Endothelial cell of umbilical vein (primary cell): ENCODE measurements around the gene KRT10. TPM values are rescaled to one million over a fixed set of nuclear protein-coding genes. Genes with fewer than 3 reads are reported as not detected.

ENCODE experiments used
- BruUV-seq: library from RNA; stranded (reverse); fragments of 400-500 nt; replicated peaks from 2 replicates; lab custom pipeline; 2021; lab: Mats Ljungman, UMichigan
- CTCF ChIA-PET: fragments of 300-600, 350-600 bp; sonication (Branson Sonifier 250); formaldehyde crosslinking; loops from one replicate; lab custom pipeline; 2021; ENCODE audit warnings: antibody characterized with exemption, inconsistent platforms; lab: Charles Lee
- POLR2A ChIA-PET: fragments of 300-600, 350-600 bp; sonication (Branson Sonifier 250); formaldehyde crosslinking; loops from one replicate; lab custom pipeline; 2021; ENCODE audit warnings: antibody characterized with exemption, inconsistent platforms; lab: Charles Lee
- DNase-seq: peaks from one replicate; pipeline ENCODE4 v3.0.0-alpha.2; 2011; ENCODE audit warnings: low read depth, low spot score
- FAIRE-seq: peaks from 2 replicates; lab custom pipeline; 2011; peaks lifted over from hg19 to GRCh38; lab: Jason Lieb, UNC
- H2AFZ ChIP-seq: 2 replicates; pipeline ENCODE4 v1.6.0; 2012; ENCODE audit warnings: low read depth, low read length, control low read depth, inconsistent platforms
- H3K27ac ChIP-seq: 2 replicates; pipeline ENCODE4 v1.5.1; 2011; ENCODE audit warnings: low read depth, mild to moderate bottlenecking, control low read depth, low read length, moderate library complexity; ENCODE audit not compliant: insufficient read depth
- H3K27me3 ChIP-seq, 2 experiments: 2 replicates each; pipeline versions ENCODE4 v1.6.0 to v1.6.1; 2011; ENCODE audit warnings: low read length in 2 of 2, mixed read lengths in 1 of 2; ENCODE audit not compliant: control insufficient read depth in 2 of 2, insufficient read depth in 2 of 2
- H3K36me3 ChIP-seq, 2 experiments: 2 replicates in 1 of 2; 3 replicates in 1 of 2; pipeline ENCODE4 v1.5.1; 2011; ENCODE audit warnings: low read length in 2 of 2, mild to moderate bottlenecking in 1 of 2, moderate library complexity in 1 of 2; ENCODE audit not compliant: control insufficient read depth in 2 of 2, insufficient read depth in 2 of 2; ENCODE audit errors: extremely low read depth in 1 of 2
- H3K4me1 ChIP-seq: 3 replicates; pipeline ENCODE4 v1.5.1; 2011; ENCODE audit warnings: mild to moderate bottlenecking, low read length; ENCODE audit not compliant: control insufficient read depth, insufficient read depth; ENCODE audit errors: extremely low read depth
- H3K4me2 ChIP-seq: 2 replicates; pipeline ENCODE4 v1.6.1; 2011; ENCODE audit warnings: low read length, control low read depth, mixed read lengths; ENCODE audit not compliant: insufficient read depth
- H3K4me3 ChIP-seq, 3 experiments: fragments of 200-600 bp in 1 of 3; sonication (generic), shearing (Covaris generic) in 1 of 3; replicated peaks in 1 of 3; 2 replicates each; pipeline ENCODE4 v1.5.1; 2011 to 2016; ENCODE audit warnings: control low read depth in 3 of 3, low read length in 3 of 3, mild to moderate bottlenecking in 2 of 3, inconsistent platforms in 1 of 3, low read depth in 1 of 3, moderate library complexity in 1 of 3; ENCODE audit not compliant: insufficient read depth in 1 of 3
- H3K79me2 ChIP-seq: 2 replicates; pipeline ENCODE4 v1.6.0; 2012; ENCODE audit warnings: low read length, inconsistent platforms; ENCODE audit not compliant: control insufficient read depth, insufficient read depth
- H3K9ac ChIP-seq: replicated peaks from 2 replicates; pipeline ENCODE3; 2011; ENCODE audit warnings: low read length, control low read depth; ENCODE audit not compliant: insufficient read depth; ENCODE audit errors: extremely low read depth
- H3K9me1 ChIP-seq: replicated peaks from 3 replicates; pipeline ENCODE4 v1.6.0; 2011; ENCODE audit warnings: mild to moderate bottlenecking, low read length; ENCODE audit not compliant: control insufficient read depth, insufficient read depth; ENCODE audit errors: extremely low read depth
- H3K9me3 ChIP-seq: replicated peaks from 2 replicates; pipeline ENCODE4 v1.5.1; 2012; ENCODE audit warnings: low read length, inconsistent platforms; ENCODE audit not compliant: control insufficient read depth, insufficient read depth
- H4K20me1 ChIP-seq: replicated peaks from 2 replicates; pipeline ENCODE3; 2011; ENCODE audit warnings: mild to moderate bottlenecking, low read length; ENCODE audit not compliant: control insufficient read depth, insufficient read depth; ENCODE audit errors: extremely low read depth
- EZH2 ChIP-seq: IDR thresholded peaks from 2 replicates; pipeline ENCODE4 v1.6.1; 2012; ENCODE audit warnings: borderline replicate concordance, low read depth, mild to moderate bottlenecking, moderate library complexity, low read length, inconsistent platforms; ENCODE audit not compliant: severe bottlenecking
- FOS ChIP-seq: IDR thresholded peaks from 2 replicates; pipeline ENCODE4 v1.6.1; 2011; ENCODE audit warnings: mild to moderate bottlenecking, low read length, moderate library complexity, borderline replicate concordance; ENCODE audit not compliant: insufficient read depth
- GATA2 ChIP-seq: IDR thresholded peaks from 2 replicates; pipeline ENCODE4 v1.7.0; 2011; ENCODE audit warnings: low read depth, mild to moderate bottlenecking, moderate library complexity, mixed read lengths, low read length; ENCODE audit not compliant: insufficient read length, insufficient read depth
- JUN ChIP-seq: IDR thresholded peaks from 2 replicates; pipeline ENCODE4 v1.6.1; 2011; ENCODE audit warnings: borderline replicate concordance, low read depth; ENCODE audit not compliant: insufficient read length, insufficient read depth
- MYC ChIP-seq: IDR thresholded peaks from one replicate; pipeline ENCODE4 v1.6.1; 2011; ENCODE audit warnings: mild to moderate bottlenecking, low read depth, low read length
- POLR2A ChIP-seq: IDR thresholded peaks from 2 replicates; pipeline ENCODE4 v1.6.1; 2012; ENCODE audit warnings: low read depth, mild to moderate bottlenecking, control low read depth, low read length
- POLR2AphosphoS5 ChIP-seq: IDR thresholded peaks from 2 replicates; pipeline ENCODE4 v1.6.1; 2012; ENCODE audit warnings: low read depth, mild to moderate bottlenecking, control low read depth, low read length, moderate library complexity; ENCODE audit not compliant: insufficient read depth
- dilution Hi-C: fragments of 300-500 bp; cut with MboI; formaldehyde crosslinking; loops from one replicate; pipeline ENCODE4 v1.15.0; 2019; ENCODE audit warnings: low sequenced_read_pairs; ENCODE audit not compliant: extremely low pct_ligation_motif_present
- intact Hi-C: fragments of 100-400 bp; cut with micrococcal nuclease; formaldehyde crosslinking; loops from one replicate; pipeline ENCODE4 v1.10.0; 2022
- polyA plus RNA-seq, 4 experiments: library from polyadenylated mRNA; depleted of rRNA in 3 of 4; stranded (reverse) in 3 of 4; unstranded in 1 of 4; fragments of >200 nt; gene quantifications; 2 replicates each; pipeline versions ENCODE4 v1.2.1 to v1.2.3, GENCODE V29; 2011 to 2012; ENCODE audit warnings: missing spikeins in 1 of 4
- total RNA-seq: library from RNA; stranded (reverse); gene quantifications from 2 replicates; pipeline ENCODE4 v1.2.3, GENCODE V29; 2021
- TF ChIP-seq, protein P1 (sequence below), 2 donors: IDR thresholded peaks; 1 replicate in 1 of 2; 2 replicates in 1 of 2; pipeline ENCODE4 v1.5.1; 2011; ENCODE audit warnings: low read length in 2 of 2, mild to moderate bottlenecking in 2 of 2, moderate library complexity in 2 of 2, control low read depth in 1 of 2, inconsistent platforms in 1 of 2, low read depth in 1 of 2; ENCODE audit not compliant: insufficient read depth in 1 of 2; ENCODE audit errors: extremely low read depth in 1 of 2
- TF ChIP-seq, protein P2 (sequence below): IDR thresholded peaks from 2 replicates; pipeline ENCODE4 v1.6.1; 2011; ENCODE audit not compliant: insufficient read depth, insufficient read length

KRT10 gene
- total and polyA plus RNA-seq, 2 donors (not counting 3 experiments of a cell fraction or from before 2014, with no cell fraction given), result 5.1 to 55.6 TPM

DNA sequence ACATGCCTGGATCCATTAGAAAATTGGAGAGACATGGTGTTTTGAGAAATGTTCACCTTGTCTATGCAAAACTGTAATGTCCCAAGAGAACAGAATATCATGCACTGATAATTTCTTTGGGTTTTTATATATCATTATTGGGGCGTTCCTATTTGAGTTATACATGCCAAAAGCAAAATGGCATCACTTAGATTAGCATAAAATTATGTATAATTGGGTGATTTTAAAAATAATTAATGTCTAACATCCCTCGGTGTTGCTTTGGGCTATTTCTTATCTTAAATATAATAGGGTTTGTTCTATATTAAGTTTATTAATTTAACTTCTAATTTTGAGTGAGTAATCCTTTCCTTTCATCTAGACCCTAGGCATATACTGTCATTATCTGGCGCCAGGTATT, 22.6 kb downstream of the KRT10 start, which contains the start of gene KRT28:
KRT28 (minus strand) TSS at position 101 of the 400 bp plus-strand sequence; CDS start at position 35, 66 bp downstream.
- Histone ChIP-seq H3K9me1 (no peaks in the 10 kb centered on the region), H3K79me2 (no peaks in the 10 kb centered on the region), H3K36me3 (no peaks in the 10 kb centered on the region), H3K4me1 (no peaks in the 10 kb centered on the region), H2AFZ (no peak within 1 kb of the TSS), H3K9me3 (no peaks in the 10 kb centered on the region), H3K27me3 (peaks cover 16 to 28% of the 10 kb centered on the region in 2 experiments), H3K4me3 (no peak within 1 kb of the TSS), H3K9ac (no peak within 1 kb of the TSS), H4K20me1 (no peaks in the 10 kb centered on the region), H3K27ac (no peak within 1 kb of the TSS), H3K4me2 (no peak within 1 kb of the TSS)
- BruUV-seq, result no TSS peak
- ChIA-PET POLR2A (no interaction called here), CTCF (no interaction called here)
- FAIRE-seq (no peak), DNase-seq (no peak)
- TF ChIP-seq POLR2A (no peak), FOS (no peak), JUN (no peak), EZH2 (no peak), POLR2AphosphoS5 (no peak), GATA2 (no peak), MYC (no peak)
- TF ChIP-seq, protein P1, sequence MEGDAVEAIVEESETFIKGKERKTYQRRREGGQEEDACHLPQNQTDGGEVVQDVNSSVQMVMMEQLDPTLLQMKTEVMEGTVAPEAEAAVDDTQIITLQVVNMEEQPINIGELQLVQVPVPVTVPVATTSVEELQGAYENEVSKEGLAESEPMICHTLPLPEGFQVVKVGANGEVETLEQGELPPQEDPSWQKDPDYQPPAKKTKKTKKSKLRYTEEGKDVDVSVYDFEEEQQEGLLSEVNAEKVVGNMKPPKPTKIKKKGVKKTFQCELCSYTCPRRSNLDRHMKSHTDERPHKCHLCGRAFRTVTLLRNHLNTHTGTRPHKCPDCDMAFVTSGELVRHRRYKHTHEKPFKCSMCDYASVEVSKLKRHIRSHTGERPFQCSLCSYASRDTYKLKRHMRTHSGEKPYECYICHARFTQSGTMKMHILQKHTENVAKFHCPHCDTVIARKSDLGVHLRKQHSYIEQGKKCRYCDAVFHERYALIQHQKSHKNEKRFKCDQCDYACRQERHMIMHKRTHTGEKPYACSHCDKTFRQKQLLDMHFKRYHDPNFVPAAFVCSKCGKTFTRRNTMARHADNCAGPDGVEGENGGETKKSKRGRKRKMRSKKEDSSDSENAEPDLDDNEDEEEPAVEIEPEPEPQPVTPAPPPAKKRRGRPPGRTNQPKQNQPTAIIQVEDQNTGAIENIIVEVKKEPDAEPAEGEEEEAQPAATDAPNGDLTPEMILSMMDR (IDR thresholded peaks at IDR 0.05; ENCODE audit: extremely low read depth in 1 of 2, insufficient read depth in 1 of 2, low read depth in 1 of 2, low read length in 2 of 2), result no peak
- TF ChIP-seq, protein P2, sequence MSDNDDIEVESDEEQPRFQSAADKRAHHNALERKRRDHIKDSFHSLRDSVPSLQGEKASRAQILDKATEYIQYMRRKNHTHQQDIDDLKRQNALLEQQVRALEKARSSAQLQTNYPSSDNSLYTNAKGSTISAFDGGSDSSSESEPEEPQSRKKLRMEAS, result no peak
- intact Hi-C loops, result loop anchor here (5.0 to 10.0 kb wide), 3 partner anchors 695 to 847 kb away; no protein-coding TSS in a partner anchor
- dilution Hi-C loops, result no loop called here
